Lower leg skin (tissue), 3 donors: Measurements from ENCODE around the gene DLX3.

Source experiments
- POLR2A ChIP-seq, 2 donors: fragments of 450-650 bp; IDR thresholded peaks; one replicate each; pipeline ENCODE4 v1.6.1; 2016 to 2017; ENCODE audit warnings: antibody characterized with exemption in 2 of 2, mild to moderate bottlenecking in 1 of 2, moderate library complexity in 1 of 2
- TF ChIP-seq, protein P1 (sequence below), 3 donors: fragments of 450-650 bp; IDR thresholded peaks; one replicate each; pipeline ENCODE4 v1.5.1; 2016; ENCODE audit warnings: antibody characterized with exemption in 3 of 3, mild to moderate bottlenecking in 3 of 3, moderate library complexity in 2 of 3

DNA sequence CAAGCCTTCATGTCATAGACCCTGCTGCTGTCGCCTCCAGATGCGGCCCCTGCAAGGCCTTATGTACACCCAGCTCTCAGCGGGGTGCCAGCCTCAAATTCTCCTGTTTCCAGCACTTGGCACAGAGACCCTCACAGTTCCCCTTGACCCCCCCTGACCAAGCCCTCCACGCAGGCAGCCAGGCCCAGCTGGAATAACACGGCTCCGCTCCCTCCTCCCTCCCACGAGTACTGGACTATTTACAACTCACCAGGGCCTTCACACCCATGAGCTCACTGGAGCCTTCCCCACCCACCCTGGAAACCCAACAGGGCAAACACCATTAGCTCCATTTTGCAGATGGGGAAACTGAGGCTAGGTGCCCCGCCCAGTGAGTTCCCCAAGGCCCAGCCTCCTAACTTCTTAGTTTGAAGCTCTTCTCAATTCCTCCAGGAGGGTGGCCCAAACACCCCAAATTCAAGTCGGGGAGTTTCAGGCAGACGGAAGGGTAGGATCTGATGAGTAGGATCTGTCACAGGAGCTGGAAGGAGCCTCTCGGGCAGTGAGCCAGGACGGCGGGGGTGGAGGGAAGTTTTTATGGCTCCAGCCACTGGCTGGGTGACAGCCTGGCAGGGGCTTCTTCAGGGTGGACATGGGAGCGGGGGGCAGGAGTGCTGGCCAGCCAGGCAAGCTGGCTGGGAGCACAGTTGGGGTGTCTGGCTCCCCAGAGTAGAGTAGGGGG lies 43.5 kb downstream of the DLX3 start:
- TF ChIP-seq, protein P1, sequence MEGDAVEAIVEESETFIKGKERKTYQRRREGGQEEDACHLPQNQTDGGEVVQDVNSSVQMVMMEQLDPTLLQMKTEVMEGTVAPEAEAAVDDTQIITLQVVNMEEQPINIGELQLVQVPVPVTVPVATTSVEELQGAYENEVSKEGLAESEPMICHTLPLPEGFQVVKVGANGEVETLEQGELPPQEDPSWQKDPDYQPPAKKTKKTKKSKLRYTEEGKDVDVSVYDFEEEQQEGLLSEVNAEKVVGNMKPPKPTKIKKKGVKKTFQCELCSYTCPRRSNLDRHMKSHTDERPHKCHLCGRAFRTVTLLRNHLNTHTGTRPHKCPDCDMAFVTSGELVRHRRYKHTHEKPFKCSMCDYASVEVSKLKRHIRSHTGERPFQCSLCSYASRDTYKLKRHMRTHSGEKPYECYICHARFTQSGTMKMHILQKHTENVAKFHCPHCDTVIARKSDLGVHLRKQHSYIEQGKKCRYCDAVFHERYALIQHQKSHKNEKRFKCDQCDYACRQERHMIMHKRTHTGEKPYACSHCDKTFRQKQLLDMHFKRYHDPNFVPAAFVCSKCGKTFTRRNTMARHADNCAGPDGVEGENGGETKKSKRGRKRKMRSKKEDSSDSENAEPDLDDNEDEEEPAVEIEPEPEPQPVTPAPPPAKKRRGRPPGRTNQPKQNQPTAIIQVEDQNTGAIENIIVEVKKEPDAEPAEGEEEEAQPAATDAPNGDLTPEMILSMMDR (IDR thresholded peaks at IDR 0.05): no peak
- no peak for TF ChIP-seq POLR2A (IDR thresholded peaks at IDR 0.05)
